Gastroesophageal sphincter (tissue), 4 donors: Measurements from ENCODE around the gene KCNE5. TPM values are rescaled to one million over a fixed set of nuclear protein-coding genes. Genes with fewer than 3 reads are reported as not detected.

Source experiments
- ATAC-seq: fragments of 150-250 bp; one replicate; pipeline ENCODE4 v1.9.1; 2016; ENCODE audit warnings: mild to moderate bottlenecking, moderate library complexity
- H3K27ac ChIP-seq, 4 donors: fragments of 200-600 bp; sonication (generic) in 3 of 4; 1 replicate in 3 of 4; 2 replicates in 1 of 4; pipeline ENCODE4 v1.5.1; 2016 to 2019
- H3K27me3 ChIP-seq: fragments of 200-600 bp; sonication (generic); one replicate; pipeline ENCODE4 v1.5.1; 2019
- H3K36me3 ChIP-seq, 2 donors: fragments of 200-600 bp; sonication (generic); one replicate each; pipeline ENCODE4 v1.5.1; 2019; ENCODE audit warnings: control low read depth in 1 of 2
- H3K4me1 ChIP-seq, 3 donors: fragments of 200-600 bp; sonication (generic); 1 replicate in 2 of 3; 2 replicates in 1 of 3; pipeline ENCODE4 v1.5.1; 2016 to 2019; ENCODE audit warnings: control low read depth in 2 of 3
- H3K4me3 ChIP-seq, 2 donors: fragments of 200-600 bp; sonication (generic); one replicate each; pipeline ENCODE4 v1.5.1; 2019; ENCODE audit warnings: mild to moderate bottlenecking in 1 of 2, moderate library complexity in 1 of 2
- H3K9me3 ChIP-seq, 3 donors: fragments of 200-600 bp; sonication (generic); one replicate each; pipeline ENCODE4 v1.5.1; 2017 to 2019; ENCODE audit warnings: control low read depth in 2 of 3
- CTCF ChIP-seq, 4 experiments: fragments of 200-600 bp in 2 of 4; fragments of 450-650 bp in 2 of 4; sonication (generic) in 1 of 4; IDR thresholded peaks; one replicate each; pipeline ENCODE4 v1.5.1; 2017 to 2019; ENCODE audit warnings: antibody characterized with exemption in 4 of 4, mild to moderate bottlenecking in 2 of 4, moderate library complexity in 2 of 4
- EP300 ChIP-seq: sonication (generic); formaldehyde crosslinking; IDR thresholded peaks from one replicate; pipeline ENCODE4 v1.6.1; 2017; ENCODE audit warnings: antibody characterized with exemption, mild to moderate bottlenecking
- POLR2A ChIP-seq, 2 donors: fragments of 450-650 bp; IDR thresholded peaks; one replicate each; pipeline ENCODE4 v1.6.1; 2017; ENCODE audit warnings: antibody characterized with exemption in 2 of 2, mild to moderate bottlenecking in 2 of 2, moderate library complexity in 1 of 2
- POLR2AphosphoS5 ChIP-seq: sonication (generic); formaldehyde crosslinking; IDR thresholded peaks from one replicate; pipeline ENCODE4 v1.6.1; 2017; ENCODE audit warnings: antibody characterized with exemption
- WGBS, 2 donors: methylation state at CpG; one replicate each; pipeline ENCODE4 v1.1.5; 2018; ENCODE audit warnings: low coverage in 1 of 2; 5-methylcytosine and 5-hydroxymethylcytosine counted together
- total RNA-seq, 4 donors: library from RNA; depleted of rRNA; stranded (reverse); fragments of >200 nt; gene quantifications; one replicate each; pipeline ENCODE4 v1.1.0, GENCODE V29; 2016

Gene KCNE5
- total RNA-seq, 4 donors from 2014 or later: 0.35 to 0.42 TPM; not detected in 2

GRCh38 chrX:109629310-109629709, 4.3 kb upstream of the KCNE5 start:
- ATAC-seq: no peak
- Histone ChIP-seq H3K36me3 (no peaks in the 10 kb centered on the region), H3K9me3 (no peaks in the 10 kb centered on the region), H3K27me3 (no peaks in the 10 kb centered on the region), H3K27ac (no peak overlapping the region), H3K4me3 (no peak overlapping the region), H3K4me1 (peaks cover 0 to 8% (median 0%) of the 10 kb centered on the region in 3 donors)
- 0 to 39% methylated on average over 1 to 2 of the region's 3 CpGs for WGBS, 2 donors
- TF ChIP-seq EP300: no peak
- no peak for TF ChIP-seq POLR2A (IDR thresholded peaks at IDR 0.05)
- no peak for TF ChIP-seq POLR2AphosphoS5
- TF ChIP-seq CTCF (IDR thresholded peaks at IDR 0.05): no peak

- Histone ChIP-seq H3K4me1 (peaks cover 0 to 8% (median 0%) of the 10 kb centered on the region in 3 donors), H3K9me3 (no peaks in the 10 kb centered on the region), H3K27ac (no peak overlapping the region), H3K36me3 (no peaks in the 10 kb centered on the region), H3K4me3 (no peak overlapping the region), H3K27me3 (no peaks in the 10 kb centered on the region)
- TF ChIP-seq POLR2A (IDR thresholded peaks at IDR 0.05): no peak
- no peak for TF ChIP-seq CTCF (IDR thresholded peaks at IDR 0.05)
- TF ChIP-seq POLR2AphosphoS5: no peak
- no peak for TF ChIP-seq EP300
- ATAC-seq: no peak
- WGBS, 2 donors: 95% methylated on average over 4 of the region's 4 CpGs; no CpG with 5 or more reads in 1 of the 2 donors
Measured at GRCh38 chrX:109626637-109627036, 1.7 kb upstream of the KCNE5 start.

DNA sequence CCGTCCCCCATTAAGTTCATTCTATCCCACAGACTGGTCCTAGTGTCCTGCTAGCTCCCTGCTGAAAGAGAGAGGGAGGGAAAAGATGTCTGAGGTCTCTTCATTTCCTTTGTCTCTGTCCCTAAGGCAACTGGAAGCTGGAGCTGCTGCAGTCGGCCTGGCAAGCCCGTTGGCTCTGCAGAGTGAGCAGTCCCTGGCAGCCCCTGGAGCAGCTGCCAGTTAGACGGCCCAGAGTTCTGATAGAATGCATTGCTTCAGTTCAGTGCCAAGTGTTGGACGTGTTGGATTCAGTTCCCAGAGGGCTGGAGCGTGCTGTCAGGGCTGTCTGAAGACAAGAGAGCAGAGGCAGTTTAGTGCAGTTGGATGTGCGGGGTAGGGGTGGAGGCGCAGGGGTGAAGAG, 975 bp downstream of the KCNE5 start:
- Histone ChIP-seq H3K27me3 (no peaks in the 10 kb centered on the region), H3K27ac (no peak overlapping the region), H3K36me3 (no peaks in the 10 kb centered on the region), H3K4me1 (peaks cover 0 to 8% (median 0%) of the 10 kb centered on the region in 3 donors), H3K4me3 (no peak overlapping the region), H3K9me3 (no peaks in the 10 kb centered on the region)
- WGBS, 2 donors: 87% methylated on average over 3 of the region's 8 CpGs; no CpG with 5 or more reads in 1 of the 2 donors
- no peak for ATAC-seq
- no peak for TF ChIP-seq POLR2A (IDR thresholded peaks at IDR 0.05)
- TF ChIP-seq CTCF (IDR thresholded peaks at IDR 0.05): no peak
- TF ChIP-seq POLR2AphosphoS5: no peak
- no peak for TF ChIP-seq EP300

- 75 to 76% methylated on average over 2 to 4 of the region's 4 CpGs for WGBS, 2 donors
- Histone ChIP-seq H3K27ac (no peak overlapping the region), H3K4me1 (peaks cover 0 to 8% (median 0%) of the 10 kb centered on the region in 3 donors), H3K9me3 (no peaks in the 10 kb centered on the region), H3K36me3 (no peaks in the 10 kb centered on the region), H3K27me3 (no peaks in the 10 kb centered on the region), H3K4me3 (no peak overlapping the region)
- TF ChIP-seq POLR2AphosphoS5 (no peak), POLR2A (IDR thresholded peaks at IDR 0.05) (no peak), EP300 (no peak), CTCF (IDR thresholded peaks at IDR 0.05) (no peak)
- ATAC-seq: no peak
Measured at GRCh38 chrX:109622270-109622669, 2.7 kb downstream of the KCNE5 start.

DNA sequence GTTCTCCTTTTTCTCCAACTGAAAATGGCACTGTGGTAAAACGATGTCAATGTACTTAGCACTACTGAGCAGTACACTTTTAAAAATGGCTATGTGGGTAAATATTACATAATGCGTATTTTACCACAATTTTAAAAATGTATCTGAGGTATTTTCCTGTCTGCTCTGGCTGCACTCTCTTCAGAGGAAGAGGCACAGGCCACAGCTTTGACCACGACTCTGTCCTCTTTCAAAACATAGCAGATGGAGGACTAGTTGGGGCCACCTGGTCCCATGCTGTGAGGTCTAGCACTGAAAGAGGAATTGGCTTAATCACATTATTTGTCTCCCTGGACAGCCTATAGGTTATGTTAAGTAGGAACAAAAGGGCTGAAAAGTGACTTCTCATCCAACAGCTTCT, 5.2 kb downstream of the KCNE5 start:
- no peaks in the 10 kb centered on the region for H3K9me3 ChIP-seq

More for the DNA sequence above, 5.2 kb downstream of the KCNE5 start:
- WGBS, 2 donors: 69 to 96% methylated on average over 2 to 3 of the region's 3 CpGs
- Histone ChIP-seq H3K4me1 (peaks cover 0 to under 1% (median 0%) of the 10 kb centered on the region in 3 donors), H3K36me3 (no peaks in the 10 kb centered on the region), H3K27ac (no peak overlapping the region), H3K4me3 (no peak overlapping the region), H3K27me3 (no peaks in the 10 kb centered on the region)
- ATAC-seq: no peak
- TF ChIP-seq EP300: no peak
- TF ChIP-seq POLR2A (IDR thresholded peaks at IDR 0.05): no peak
- TF ChIP-seq POLR2AphosphoS5: no peak
- TF ChIP-seq CTCF (IDR thresholded peaks at IDR 0.05): no peak
